Activated gamma-delta T cell (primary cell): ENCODE results near the gene NOL4L.

Source experiments
- DNase-seq: peaks from one replicate; lab custom pipeline; 2025; lab: John Stamatoyannopoulos, UW

Gene NOL4L

DNA sequence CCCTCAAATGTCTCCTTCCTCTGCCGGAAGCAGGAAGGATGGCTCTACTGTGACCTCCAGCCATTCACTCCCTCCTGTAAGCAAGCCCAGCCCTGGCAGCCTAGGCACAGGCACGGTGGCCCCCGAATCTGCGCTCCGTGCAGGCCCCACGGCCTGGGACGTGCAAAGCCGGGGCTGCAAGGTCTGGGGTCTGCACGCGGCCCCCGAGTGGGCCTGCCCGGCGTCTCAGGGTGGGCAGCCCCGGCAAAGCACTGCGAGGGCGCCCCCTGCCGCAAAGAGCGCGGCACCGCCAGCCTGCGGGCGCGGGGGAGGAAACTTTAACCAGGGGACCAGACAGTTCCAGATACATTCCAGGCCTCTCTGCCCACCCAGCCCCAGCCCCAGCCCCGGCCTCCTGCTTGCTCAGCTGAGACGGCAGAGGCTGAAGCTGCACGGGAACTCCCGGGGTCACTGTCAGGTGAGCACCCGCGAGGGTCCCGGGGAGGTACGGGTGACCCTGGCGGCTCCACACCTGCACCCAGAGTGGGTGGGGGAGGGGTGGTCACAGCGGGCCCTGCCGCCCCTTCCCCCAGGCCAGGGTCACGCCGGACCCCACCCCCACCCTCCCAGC, 128.2 kb downstream of the NOL4L start:
- DNase-seq: no peak

DNA sequence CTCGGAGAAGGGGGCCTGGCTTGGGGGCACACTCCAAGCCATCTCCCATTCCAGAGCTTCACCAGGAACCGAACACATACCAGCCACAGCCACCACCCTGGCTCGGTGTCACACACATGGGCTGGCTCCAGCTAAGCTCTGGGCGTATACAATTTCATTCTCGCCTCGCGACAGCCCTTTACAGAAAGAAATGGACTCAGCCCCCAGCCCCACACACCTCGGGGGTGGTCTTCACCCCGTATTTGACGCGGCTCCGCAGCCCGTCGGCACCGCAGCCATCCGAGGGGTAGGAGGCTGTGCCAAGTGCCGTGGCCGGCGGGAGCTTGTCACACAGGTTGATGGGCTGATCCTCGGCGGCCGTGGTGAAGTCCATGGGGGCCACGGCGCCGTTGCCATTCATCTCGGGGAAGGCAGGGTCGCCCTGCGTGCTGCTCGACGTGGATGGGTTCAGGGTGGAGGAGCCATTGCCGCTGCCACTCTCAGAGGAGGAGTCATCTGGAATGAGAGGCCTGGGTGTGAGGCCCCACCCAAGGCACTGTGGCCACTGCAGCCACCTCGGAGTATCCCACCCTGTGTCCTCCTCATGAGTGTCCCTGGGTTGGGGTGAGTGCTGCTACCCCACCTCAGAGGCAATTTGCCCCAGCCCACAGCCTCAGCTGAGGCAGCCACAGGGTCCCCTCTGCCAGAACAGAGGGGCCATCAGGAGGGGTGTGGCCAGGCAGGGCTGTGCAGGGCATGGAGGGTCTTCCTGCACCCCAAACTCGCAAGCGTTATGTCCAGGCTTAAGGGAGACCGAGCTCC, 129.0 kb downstream of the NOL4L start:
- no peak for DNase-seq

DNA sequence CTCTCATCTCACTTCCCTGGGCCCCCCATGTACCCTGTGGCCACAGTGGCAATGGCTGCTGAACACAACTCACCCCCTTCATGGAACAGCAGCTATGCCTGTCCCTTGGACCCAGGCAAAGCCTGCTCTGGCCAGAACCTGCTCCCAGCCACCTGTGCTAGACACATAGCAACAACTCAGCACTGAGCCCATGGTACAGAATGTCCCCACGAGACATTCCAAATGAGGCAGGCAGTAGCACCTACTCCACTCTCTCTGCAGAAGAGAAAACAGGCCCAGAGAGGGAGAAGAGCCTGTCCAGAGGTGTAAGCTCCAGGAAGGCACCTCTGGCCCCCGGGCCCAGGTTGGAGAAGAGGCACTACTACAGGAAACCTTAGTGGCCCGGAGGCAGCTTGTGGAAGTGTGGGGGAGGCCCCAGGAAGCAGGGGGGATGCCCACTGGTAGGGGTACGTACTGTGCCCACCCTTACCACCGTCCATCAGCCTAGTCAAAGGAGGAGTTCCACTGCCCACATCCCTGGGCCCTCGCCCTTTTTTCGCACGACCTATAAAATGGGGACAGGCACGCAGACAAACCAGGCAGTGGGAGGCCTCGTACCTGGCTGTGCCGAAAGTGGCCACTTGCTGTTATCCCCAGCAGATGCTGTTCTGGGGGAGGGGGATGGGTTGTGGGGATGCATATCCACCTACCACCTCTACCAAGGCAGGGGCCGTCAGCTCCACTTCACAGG, 129.8 kb downstream of the NOL4L start:
- DNase-seq: no peak

DNA sequence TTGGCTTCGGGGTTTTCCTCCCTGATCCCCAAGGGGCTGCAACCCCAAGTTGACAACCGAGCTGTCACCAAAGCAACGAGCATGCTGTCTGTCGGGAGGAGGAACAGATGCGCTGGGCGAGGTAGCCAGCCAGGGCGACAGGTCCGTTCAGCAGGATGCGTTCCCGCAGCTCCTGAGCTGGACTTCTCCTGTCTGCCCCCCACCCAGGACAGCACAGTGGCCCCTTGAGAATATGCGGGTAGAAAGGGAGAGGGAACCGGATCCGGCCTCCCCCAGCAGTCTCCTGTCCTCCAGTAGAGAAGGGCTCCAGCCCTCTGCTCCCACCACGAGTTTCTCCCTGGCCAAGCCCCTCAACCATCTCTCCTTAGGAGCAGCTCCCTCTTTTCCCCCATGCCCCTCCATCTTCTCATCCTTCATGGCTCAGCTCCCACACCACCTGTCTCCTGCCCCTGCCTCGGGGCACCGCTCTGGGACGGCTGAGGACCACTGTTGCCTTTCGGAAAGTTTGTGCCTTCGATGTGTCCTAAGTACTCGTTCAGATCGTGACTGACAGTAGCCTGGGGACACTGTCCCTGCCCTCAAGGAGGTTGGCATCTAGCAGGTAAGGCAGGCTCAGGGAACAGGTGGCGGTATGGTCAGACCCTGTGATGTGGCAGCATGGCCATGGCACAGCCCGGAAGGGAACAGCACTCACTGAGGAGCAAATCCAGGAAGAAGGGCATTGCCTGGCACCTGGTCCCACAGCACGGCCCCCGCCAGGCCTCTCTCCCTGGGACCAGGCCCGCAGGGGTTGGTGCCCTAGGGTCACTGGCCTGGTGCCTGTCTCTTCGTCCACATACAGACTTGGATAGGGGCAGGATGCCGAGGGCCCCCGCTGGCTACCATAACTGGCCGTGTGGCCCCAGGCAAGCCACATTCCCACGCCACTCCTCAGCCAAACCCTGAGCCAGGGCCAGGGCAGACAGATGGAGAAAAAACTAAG, 130.7 kb downstream of the NOL4L start:
- no peak for DNase-seq

DNA sequence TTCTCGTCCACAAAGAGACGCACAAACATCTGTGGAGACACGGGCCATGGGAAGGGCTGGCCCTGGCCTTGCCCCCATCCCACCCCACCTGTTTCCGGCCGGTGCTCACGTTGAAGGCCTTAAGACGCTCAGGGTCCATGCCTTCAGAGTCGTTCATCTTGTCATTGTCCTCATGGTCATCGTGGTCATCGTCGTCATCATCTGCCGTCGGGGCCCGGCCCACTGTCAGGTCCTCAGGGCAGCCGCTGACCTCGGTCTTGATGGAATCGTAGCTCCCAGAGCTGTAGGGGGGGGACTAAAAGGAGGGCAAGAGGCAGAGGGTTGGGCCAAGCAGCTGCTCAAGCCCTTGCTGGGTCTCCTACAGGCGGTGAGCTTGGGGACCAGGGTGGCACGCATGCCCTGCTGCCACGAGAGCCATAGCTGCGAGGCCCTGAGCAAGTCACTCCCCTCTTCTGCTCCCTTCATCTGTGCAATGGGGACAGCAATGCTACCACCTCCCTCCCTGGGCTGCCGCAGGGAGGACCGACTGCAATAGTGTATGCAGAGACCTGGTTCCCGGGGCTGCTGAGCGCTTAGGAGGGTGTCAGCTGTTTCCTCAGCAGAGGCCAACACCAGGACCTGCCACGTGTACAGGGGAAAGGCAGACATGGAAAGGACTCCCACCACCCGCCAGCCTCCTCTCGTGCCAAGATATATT, 131.5 kb downstream of the NOL4L start:
- DNase-seq: no peak

DNA sequence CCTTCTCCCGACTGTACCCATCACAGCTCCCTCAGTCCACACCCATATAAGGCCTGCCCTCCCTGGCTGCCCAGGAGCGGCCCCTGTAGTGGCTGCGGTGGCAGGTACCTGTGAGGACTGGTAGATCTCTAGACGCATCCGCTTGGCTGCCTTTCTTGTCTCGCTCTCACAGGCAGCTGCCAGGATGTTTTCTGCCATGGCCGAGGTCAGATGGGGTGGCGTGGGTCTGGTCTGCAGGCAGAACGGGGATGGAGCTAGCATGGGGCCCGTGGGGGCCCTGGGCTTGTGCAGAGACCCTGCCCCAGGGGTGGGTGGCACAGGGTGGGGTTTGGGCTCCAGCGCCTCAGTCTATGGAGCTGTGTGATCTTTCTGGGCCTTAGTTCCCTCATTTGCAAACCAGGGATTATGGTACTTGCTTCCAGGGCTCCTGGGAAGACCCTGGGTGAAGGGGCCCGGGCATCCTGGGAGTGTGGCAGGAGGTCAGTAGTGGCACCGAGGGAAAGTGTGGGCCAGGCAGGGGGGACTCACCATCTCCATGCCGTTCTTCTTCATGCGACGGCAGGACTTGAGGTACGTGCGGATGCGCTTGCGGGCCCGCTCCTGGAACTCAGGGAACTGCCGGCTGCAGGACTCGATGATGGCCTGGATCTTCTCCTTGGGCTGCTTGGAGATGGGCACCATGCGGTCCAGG, 132.2 kb downstream of the NOL4L start:
- DNase-seq: no peak

DNA sequence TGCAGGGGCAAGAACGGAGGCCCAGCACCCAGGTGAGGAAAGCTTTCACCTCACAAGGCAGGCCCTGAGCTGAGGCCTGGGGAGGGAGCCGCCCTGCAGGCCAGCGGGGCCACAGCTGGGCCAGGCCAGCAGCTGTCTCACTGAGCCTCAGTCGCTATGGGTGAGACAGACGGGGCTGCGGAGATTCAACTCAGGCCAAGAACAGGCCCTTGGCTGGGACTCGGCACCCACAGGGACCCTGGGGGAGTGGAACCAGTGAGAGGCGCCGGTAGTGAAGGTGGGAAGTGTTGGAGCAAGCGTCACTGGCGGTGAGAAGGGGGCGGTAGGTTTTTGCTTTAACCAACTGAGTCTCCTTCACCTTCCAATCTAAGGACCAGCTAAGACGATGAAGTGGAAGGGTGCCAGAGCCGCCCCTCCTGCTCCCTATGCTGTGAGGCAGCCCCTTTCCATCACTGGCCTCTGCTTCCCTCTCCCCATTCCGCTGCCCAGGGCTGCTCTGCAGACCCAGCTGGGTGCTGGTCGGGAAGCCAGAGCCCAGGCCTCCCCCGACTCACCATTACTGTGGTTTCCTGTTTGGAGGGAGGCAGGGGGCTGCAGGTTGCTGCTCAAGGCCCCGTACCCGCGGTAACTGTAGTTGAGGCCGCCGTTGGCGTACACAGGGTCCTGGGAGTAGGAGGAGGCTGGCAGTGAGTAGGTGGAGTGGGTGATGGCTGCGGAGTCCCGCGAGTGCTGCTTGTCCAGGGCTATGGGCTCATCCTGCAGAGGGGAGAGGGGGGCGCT, 133.3 kb downstream of the NOL4L start:
- no peak for DNase-seq

DNA sequence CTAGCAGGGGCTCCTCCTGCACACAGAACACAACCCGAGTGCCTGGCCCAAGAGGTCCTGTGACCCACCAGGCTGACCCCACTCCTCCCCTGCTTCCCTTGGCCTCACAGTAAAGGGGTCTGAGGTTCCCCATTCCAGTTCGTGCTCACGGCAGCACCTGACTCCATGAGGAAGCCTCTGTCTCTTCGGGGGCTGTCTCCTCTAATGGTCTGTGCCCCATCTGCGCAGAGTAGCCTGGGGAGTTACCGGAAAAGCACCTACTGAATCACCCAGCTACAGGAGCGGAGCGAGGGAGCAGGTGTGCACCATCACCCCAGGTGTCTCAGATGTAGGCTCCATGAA, 133.8 kb downstream of the NOL4L start:
- DNase-seq: no peak

DNA sequence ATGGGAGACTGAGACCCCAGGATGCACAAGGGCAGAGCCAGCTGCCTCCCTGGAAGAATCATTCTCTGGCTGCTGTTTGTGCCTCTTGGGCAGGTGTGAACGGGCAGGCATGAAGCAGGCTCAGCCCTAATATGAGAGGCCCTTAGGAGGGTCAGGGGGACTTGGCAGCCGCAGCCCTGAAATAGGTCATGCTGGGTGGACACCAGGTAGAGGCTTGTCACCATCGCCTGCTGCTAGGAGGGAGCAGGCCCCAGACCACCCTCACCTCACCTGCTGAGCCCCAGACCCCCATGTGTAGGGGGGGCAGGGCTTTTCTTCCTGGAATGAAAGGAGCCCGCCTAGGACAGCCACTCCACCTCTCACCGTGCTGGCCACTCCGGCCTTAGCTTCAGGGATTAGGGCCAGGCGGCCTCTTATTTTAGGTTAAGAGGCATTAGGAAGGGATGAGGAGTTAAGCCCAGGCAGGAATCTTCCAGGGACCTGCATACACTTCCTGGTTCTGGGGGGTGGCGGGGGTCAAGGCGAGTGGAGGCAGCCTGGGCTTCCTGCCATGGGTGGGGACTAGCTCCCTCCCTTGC, 134.6 kb downstream of the NOL4L start:
- no peak for DNase-seq

DNA sequence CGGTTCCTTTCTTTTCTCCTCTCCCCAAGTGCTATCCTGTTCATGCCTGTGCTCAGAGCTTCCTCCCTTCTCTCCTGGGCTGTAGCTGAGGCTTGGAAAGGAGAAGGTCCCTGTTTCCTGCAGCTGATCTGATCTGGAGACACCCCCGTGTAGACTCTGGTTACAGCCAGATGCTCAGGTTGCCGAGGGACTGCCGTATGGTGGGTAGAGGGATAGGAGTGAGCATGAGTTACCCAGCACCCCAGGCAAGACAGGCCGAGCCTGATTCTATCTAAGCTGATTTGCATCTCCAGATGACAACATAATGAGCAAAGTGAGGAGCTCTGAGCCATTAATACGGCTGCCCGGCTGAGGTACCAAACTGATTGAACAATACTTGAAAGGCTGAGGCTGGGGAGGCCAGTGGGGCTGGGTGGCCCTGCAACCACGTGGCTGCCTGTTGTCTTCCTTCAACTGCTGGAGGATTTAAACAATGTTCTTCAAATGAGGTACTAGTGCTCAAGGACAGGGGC, 135.2 kb downstream of the NOL4L start:
- no peak for DNase-seq

DNA sequence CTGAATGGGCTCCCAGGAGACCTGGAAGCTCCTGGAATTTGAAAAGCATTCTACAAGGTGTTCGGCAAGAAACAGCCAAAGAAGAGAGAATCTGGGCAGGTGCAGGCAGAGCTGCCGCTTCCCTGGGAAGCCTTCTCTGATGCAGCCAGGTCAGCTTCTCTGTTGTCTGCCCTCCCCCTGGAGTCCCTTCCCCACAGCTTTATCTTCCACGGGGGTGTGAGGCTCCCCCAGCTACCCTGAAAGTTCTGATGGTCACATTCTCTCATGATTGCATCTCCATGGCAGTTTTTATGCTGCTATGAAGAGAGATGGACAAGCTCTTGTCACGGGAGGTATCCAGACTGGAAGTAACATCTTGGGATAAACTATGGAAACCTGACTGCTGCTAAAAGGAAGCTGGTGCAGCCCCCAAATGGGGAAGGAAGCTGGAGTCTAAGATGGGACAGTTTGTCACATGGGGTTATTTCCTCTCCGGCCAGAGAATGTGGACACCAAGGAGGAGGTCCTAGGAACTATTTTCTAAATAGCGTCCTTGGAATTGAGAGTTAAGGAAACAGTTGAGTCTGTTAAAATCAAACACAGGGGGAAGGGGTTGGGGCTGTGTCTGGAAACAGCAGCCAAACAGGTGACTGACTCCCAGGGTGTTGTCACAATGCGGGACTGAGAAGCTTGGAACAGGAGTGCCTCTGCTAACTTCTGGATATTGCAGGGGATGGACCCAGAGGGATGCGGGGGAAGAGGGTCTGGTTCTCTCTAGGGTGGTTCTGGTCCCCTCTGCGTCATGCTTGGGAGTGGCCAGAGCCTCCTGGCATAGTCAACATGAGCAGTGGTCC, 135.9 kb downstream of the NOL4L start:
- DNase-seq: no peak

DNA sequence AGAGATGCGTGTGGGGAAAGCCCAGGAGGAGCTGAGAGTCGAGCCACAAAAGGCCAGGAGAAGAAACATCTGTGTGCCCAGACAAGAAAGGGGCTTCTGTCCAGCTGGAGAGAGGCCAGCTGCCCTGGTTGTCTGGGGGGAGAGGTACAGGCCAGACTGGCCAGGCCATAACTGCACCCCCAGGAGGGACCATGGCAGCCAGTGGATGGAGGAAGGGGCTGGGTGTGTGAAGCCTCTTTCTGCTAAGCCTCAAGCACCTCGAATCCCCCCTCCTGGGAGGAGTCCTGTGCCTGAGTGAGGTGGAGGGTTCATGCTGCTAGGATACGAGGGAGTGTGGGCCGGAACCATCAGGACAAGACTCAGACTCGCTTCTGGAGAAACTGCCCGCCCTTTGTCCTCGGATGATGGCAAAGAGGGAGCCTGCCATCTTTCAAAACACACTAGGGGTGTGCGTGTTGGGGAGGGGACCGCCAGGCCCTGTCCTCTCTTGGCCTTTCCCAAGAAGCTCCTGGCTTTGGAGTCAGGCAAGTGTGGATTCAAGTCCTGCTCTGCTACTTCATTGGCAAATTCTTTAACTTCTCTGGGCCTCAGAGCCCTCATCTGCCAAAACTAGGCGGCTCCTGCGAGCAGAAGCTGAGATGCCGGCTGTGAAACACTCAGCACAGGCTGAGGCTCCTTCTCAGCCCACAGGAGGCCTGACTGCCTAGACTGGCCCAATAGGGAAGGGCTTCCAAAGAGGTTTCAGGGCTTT, 136.7 kb downstream of the NOL4L start:
- DNase-seq: no peak

DNA sequence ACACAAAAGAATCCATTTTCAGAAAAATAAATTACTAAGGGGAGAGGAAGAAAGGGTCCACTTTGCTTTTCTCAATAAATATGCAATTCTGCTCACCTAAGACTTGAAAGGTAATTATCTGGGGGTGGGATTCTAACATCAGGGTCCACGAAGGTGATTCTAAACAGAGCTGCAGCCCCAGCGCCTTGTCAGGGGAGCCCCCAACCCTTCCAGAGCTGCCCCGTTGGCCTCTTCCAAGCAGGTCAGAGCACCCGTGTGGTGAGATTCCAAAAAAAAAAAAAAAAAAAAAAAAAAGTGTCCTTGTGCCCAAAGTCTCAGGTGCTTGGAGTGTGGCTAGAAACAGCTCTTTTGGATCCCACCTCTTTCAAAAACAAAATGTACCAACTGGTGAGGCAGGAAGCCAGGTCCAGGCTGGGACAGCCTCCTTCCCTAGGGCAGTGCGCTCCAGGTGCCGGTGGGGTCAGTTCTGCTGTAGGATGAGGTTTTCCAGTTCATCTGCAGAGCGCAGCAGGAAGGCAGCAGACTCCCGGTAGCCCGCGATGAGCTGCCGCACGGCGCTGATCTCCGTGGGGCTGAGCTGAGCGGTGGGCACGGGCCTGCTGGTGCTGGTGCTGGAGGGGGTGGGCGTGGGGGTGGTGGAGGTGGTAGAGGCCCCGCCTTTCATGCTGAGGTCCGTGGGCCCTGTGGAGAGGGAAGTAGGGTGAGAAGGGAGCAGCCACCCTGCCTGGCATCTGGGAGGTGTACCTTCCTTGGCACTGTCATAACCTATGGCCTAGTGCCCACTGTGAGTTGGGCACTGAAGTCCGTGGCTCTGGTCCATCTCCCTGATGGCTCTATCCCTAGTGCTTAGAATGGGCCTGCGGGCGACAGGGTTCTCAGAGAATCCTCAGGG, 137.8 kb downstream of the NOL4L start:
- DNase-seq: no peak

DNA sequence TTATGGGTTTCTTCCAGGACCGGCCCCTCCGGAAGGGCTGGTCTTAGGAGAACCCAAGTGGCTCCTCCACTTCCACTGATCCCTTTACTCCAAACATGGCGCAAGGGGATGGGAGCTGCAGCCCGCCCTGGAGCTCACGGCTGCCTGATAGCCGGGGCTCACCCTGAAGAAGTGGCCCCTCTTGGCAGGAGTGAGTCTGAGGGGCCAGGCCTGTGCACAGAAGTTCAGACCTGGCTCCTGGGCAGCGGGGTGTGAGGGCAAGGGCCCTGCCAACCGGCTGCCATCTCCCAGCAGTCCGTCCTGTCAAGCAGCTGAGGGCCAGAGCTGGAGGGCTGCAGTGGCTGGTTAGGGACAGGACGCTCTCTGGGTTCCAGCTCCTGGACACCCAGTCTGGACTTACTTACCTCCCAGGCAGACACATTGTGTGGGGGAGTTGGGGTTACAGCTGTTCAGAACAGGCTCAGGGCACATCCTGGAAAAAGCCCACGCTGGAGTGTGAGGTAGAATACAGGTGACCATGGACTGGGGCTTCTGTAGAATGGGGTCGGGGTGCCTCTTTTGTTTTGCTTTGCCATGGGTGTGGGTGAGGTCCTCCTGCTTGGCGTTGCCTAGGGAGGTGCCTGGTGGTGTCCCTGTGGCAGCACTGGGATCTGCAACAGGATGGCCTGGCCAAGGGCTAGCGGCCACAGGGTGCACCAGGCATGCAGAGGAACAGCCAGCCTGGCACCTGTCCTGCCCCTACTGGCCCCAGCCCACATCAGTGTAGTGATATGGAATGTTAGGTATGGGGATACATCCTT, 138.6 kb downstream of the NOL4L start:
- no peak for DNase-seq

DNA sequence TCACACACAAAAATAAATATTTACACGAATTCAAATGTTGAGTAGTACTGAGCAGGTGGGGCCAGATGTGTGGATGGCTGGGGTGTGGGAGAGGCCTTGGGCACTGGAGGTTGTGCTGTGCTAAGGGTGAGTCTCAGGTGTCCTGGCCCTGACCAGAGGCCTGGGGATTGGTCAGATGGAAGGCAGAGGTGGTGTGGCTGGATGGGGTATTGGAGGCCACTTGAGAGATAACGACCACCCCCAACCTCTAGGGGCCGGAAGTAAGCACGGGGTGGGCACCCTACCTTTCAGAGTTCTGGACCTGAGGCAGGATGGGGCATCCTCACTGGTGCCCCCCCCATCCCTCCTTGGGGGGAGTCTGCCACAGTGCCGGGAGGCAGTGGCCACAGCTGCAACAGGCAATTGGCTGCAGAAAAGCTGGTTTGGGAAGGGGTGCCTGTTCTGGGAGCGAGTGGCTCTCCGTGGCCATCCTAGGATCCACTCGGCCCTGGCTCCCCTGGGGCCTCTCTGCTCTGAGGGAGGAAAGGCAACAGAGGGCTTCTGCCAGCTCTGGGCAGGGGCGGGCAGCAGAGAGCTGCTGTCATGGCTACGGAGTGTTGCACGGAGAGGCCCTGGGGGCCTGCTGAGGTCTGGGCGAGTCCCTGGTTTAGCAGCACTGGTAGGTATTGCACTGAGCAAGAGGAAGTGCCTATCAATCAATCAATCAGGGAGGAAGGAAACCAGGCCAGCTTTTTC, 139.4 kb downstream of the NOL4L start:
- DNase-seq: no peak
